ENCODE data around the gene THSD4. TPM values are rescaled to one million over a fixed set of nuclear protein-coding genes. Genes with fewer than 3 reads are reported as not detected.

The THSD4 gene
- total RNA-seq, 1 experiment from 2014 or later: 24.2 TPM

- intact Hi-C loops (cut with micrococcal nuclease; ENCODE audit: unreplicated experiment): no loop called here
- no peak overlapping the region for H3K27ac Mint-ChIP-seq (ENCODE audit: unreplicated experiment)
- CTCF ChIA-PET: interaction anchor here (0.8 to 1.1 kb wide), 2 partner anchors 14 to 25 kb away, joined by 3 read pairs; no protein-coding TSS in a partner anchor
- DNase-seq: no peak
- no peaks in the 10 kb centered on the region for H3K36me3 Mint-ChIP-seq (ENCODE audit: insufficient read depth, unreplicated experiment)
- H3K9me3 Mint-ChIP-seq (ENCODE audit: low read depth, unreplicated experiment): no peaks in the 10 kb centered on the region
- H3K4me1 Mint-ChIP-seq (ENCODE audit: low read depth, unreplicated experiment): peaks cover 40% of the 10 kb centered on the region
- H3K27me3 Mint-ChIP-seq (ENCODE audit: unreplicated experiment): no peaks in the 10 kb centered on the region
- no peak overlapping the region for H3K4me3 Mint-ChIP-seq (ENCODE audit: low read depth, unreplicated experiment)
- BruUV-seq (replicated peaks): no TSS peak
- TF ChIP-seq, protein P1, sequence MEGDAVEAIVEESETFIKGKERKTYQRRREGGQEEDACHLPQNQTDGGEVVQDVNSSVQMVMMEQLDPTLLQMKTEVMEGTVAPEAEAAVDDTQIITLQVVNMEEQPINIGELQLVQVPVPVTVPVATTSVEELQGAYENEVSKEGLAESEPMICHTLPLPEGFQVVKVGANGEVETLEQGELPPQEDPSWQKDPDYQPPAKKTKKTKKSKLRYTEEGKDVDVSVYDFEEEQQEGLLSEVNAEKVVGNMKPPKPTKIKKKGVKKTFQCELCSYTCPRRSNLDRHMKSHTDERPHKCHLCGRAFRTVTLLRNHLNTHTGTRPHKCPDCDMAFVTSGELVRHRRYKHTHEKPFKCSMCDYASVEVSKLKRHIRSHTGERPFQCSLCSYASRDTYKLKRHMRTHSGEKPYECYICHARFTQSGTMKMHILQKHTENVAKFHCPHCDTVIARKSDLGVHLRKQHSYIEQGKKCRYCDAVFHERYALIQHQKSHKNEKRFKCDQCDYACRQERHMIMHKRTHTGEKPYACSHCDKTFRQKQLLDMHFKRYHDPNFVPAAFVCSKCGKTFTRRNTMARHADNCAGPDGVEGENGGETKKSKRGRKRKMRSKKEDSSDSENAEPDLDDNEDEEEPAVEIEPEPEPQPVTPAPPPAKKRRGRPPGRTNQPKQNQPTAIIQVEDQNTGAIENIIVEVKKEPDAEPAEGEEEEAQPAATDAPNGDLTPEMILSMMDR (IDR thresholded peaks at IDR 0.05; ENCODE audit: unreplicated experiment): no peak
Observed at GRCh38 chr15:71777216-71777943, 662.1 kb downstream of the THSD4 start.

DNA sequence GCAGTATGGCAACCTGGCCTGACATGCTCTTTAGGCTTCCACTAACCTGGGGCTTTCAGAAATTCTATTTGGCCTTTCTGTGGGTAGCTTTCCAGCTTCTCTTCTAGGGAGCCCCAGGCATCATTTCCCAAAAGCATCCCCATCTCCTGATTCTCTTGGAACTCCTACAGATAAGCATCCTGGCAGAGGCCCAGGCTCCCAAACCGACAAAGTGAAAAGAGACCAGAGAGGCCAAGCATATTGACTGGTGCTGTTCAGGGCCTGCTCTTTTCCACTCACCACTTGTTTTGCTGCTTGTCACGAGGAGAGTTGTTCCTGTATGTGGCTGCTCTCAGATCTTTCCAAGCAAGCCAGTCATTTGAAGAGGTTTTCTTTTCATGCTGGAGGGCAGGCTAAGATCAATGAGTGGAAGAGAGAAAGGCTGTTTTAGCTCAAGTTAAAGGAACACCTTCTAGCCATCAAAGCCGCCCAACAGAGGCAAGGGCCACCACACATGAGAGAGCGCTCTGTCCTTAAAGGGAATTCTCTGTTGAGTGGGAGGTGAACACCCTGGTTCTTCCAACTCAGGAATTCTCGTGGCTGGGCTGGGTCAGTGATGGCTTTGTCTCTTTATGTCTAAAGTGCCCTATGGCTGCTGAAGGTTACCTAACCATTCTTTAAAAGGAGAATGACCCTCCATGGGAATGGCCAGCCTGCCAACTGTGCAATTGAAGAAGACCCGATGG, 664.0 kb downstream of the THSD4 start:
- intact Hi-C loops (cut with micrococcal nuclease; ENCODE audit: unreplicated experiment): no loop called here
- Mint-ChIP-seq H3K36me3 (ENCODE audit: insufficient read depth, unreplicated experiment) (no peaks in the 10 kb centered on the region), H3K4me3 (ENCODE audit: low read depth, unreplicated experiment) (no peak overlapping the region), H3K27me3 (ENCODE audit: unreplicated experiment) (no peaks in the 10 kb centered on the region), H3K9me3 (ENCODE audit: low read depth, unreplicated experiment) (no peaks in the 10 kb centered on the region), H3K27ac (ENCODE audit: unreplicated experiment) (no peak overlapping the region), H3K4me1 (ENCODE audit: low read depth, unreplicated experiment) (peaks cover 47% of the 10 kb centered on the region)
- CTCF ChIA-PET: interaction anchor here (0.6 to 2.4 kb wide), 3 partner anchors 26 to 592 kb away, joined by 3 to 10 read pairs (median 8); no protein-coding TSS in a partner anchor
- BruUV-seq (replicated peaks): no TSS peak
- TF ChIP-seq, protein P1 (IDR thresholded peaks at IDR 0.05; ENCODE audit: unreplicated experiment): no peak
- DNase-seq: no peak

GRCh38 chr15:71780115-71780976, 665.1 kb downstream of the THSD4 start:
- H3K9me3 Mint-ChIP-seq (ENCODE audit: low read depth, unreplicated experiment): no peaks in the 10 kb centered on the region
- H3K4me3 Mint-ChIP-seq (ENCODE audit: low read depth, unreplicated experiment): peak overlapping the region; percentile 7
- no TSS peak for BruUV-seq (replicated peaks)
- TF ChIP-seq, protein P1 (IDR thresholded peaks at IDR 0.05; ENCODE audit: unreplicated experiment): peak; percentile 62
- intact Hi-C loops (cut with micrococcal nuclease; ENCODE audit: unreplicated experiment): no loop called here
- CTCF ChIA-PET: interaction anchor here (0.6 to 2.4 kb wide), 6 partner anchors 10 to 593 kb away, joined by 3 to 18 read pairs (median 8); no protein-coding TSS in a partner anchor
- H3K4me1 Mint-ChIP-seq (ENCODE audit: low read depth, unreplicated experiment): peaks cover 47% of the 10 kb centered on the region
- no peaks in the 10 kb centered on the region for H3K27me3 Mint-ChIP-seq (ENCODE audit: unreplicated experiment)
- DNase-seq: peak; percentile 59
- peaks cover 6% of the 10 kb centered on the region for H3K36me3 Mint-ChIP-seq (ENCODE audit: insufficient read depth, unreplicated experiment)
- peak overlapping the region; percentile 78 for H3K27ac Mint-ChIP-seq (ENCODE audit: unreplicated experiment)
